ENCODE measurements around the gene CD177. TPM values are rescaled to one million over a fixed set of nuclear protein-coding genes. Genes with fewer than 3 reads are reported as not detected.

CD177 gene
- total RNA-seq (under 0.01 and 0.33 TPM in 2 replicates), polyA plus RNA-seq (0.19 and 0.30 TPM in 2 replicates), polyA minus RNA-seq (ENCODE audit: low replicate concordance) (0.37 and 1.2 TPM in 2 replicates)
- 0.13 and 0.23 TPM in 2 replicates for polyA plus RNA-seq (2012)

DNA sequence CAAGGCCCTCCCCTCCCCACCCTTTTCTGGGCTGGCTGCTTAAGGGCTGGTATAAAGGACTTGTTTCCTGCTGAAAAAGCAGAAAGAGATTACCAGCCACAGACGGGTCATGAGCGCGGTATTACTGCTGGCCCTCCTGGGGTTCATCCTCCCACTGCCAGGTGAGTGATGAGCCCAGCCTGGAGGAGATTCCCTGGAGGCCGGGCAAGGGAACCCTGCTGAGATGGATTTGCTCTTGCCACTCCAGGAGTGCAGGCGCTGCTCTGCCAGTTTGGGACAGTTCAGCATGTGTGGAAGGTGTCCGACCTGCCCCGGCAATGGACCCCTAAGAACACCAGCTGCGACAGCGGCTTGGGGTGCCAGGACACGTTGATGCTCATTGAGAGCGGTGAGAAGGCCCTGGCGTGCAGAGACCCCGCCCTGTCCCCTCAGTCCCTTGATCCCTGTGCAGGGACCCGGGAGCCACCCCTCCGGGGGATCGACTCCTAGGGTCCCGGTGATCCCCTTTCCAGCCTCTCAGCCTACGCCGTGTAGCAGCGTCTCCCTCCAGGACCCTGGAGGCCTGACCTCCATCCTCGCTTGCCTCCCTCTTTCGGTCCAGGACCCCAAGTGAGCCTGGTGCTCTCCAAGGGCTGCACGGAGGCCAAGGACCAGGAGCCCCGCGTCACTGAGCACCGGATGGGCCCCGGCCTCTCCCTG is at the start of gene CD177:
TSS of gene CD177 (plus strand) at position 81 of the 699 bp plus-strand sequence. CDS start at position 110, 29 bp downstream.
- TF ChIP-seq, protein P1, sequence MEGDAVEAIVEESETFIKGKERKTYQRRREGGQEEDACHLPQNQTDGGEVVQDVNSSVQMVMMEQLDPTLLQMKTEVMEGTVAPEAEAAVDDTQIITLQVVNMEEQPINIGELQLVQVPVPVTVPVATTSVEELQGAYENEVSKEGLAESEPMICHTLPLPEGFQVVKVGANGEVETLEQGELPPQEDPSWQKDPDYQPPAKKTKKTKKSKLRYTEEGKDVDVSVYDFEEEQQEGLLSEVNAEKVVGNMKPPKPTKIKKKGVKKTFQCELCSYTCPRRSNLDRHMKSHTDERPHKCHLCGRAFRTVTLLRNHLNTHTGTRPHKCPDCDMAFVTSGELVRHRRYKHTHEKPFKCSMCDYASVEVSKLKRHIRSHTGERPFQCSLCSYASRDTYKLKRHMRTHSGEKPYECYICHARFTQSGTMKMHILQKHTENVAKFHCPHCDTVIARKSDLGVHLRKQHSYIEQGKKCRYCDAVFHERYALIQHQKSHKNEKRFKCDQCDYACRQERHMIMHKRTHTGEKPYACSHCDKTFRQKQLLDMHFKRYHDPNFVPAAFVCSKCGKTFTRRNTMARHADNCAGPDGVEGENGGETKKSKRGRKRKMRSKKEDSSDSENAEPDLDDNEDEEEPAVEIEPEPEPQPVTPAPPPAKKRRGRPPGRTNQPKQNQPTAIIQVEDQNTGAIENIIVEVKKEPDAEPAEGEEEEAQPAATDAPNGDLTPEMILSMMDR (conservative IDR thresholded peaks at IDR 0.05 in 1 of 2, IDR thresholded peaks at IDR 0.05 in 1 of 2; ENCODE audit: low read depth in 1 of 2, low read length in 2 of 2): no peak
- peak; percentile 80 for TF ChIP-seq EZH2 (IDR thresholded peaks at IDR 0.05; ENCODE audit: low read length, missing control alignments)
- Histone ChIP-seq H4K20me1 (ENCODE audit: control insufficient read depth, extremely low read depth, insufficient read depth, low read length) (no peaks in the 10 kb centered on the region), H3K9me3 (ENCODE audit: control insufficient read depth, insufficient read depth, low read depth, low read length) (no peaks in the 10 kb centered on the region), H3K27me3 (ENCODE audit: control insufficient read depth, insufficient read depth, low read length) (peaks cover 13% of the 10 kb centered on the region), H3K4me3 (replicated peaks in 1 of 4; ENCODE audit: control extremely low read depth in 1 of 4, insufficient read depth in 1 of 4, low read depth in 3 of 4, low read length in 4 of 4) (no peak within 1 kb of the TSS), H3K4me2 (ENCODE audit: extremely low read depth, insufficient read depth, low read length) (no peak within 1 kb of the TSS), H3K4me1 (ENCODE audit: control insufficient read depth, extremely low read depth, insufficient read depth, low read length) (no peaks in the 10 kb centered on the region), H2AFZ (ENCODE audit: low read length) (no peak within 1 kb of the TSS), H3K27ac (ENCODE audit: insufficient read depth, low read length) (no peak within 1 kb of the TSS), H3K36me3 (ENCODE audit: control insufficient read depth, insufficient read depth, low read length) (no peaks in the 10 kb centered on the region), H3K9ac (ENCODE audit: insufficient read depth, low read length) (no peak within 1 kb of the TSS), H3K79me2 (ENCODE audit: control insufficient read depth, insufficient read depth, low read length) (no peaks in the 10 kb centered on the region)
- DNase-seq (ENCODE audit: low read depth in 2 of 2): no peak

DNA sequence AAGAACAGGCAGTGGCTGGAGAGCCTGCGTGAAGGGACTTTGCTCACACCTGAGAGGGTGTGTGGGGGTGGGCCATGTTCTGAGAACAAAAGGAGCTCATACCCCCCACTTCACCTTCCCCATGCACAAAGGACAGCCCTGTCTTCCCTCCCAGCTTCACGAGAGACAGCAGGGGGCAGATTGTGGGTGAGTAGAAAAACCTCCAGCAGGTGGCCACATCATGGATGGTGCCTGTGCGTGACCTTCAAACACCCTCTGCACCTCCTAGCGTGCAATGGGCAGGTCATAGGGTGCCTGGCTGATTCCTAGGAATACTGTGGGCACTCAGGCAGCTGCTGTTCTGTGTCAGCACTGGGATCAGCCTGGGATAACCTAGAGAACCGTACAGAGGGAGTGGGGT is 47.8 kb upstream of the CD177 start:
- DNase-seq (ENCODE audit: low read depth in 2 of 2): no peak
- Histone ChIP-seq H3K36me3 (ENCODE audit: control insufficient read depth, insufficient read depth, low read length) (no peaks in the 10 kb centered on the region), H3K4me3 (replicated peaks in 1 of 4; ENCODE audit: control extremely low read depth in 1 of 4, insufficient read depth in 1 of 4, low read depth in 3 of 4, low read length in 4 of 4) (no peak overlapping the region), H2AFZ (ENCODE audit: low read length) (no peak overlapping the region), H4K20me1 (ENCODE audit: control insufficient read depth, extremely low read depth, insufficient read depth, low read length) (no peaks in the 10 kb centered on the region), H3K4me1 (ENCODE audit: control insufficient read depth, extremely low read depth, insufficient read depth, low read length) (no peaks in the 10 kb centered on the region), H3K27me3 (ENCODE audit: control insufficient read depth, insufficient read depth, low read length) (peaks cover 18% of the 10 kb centered on the region), H3K4me2 (ENCODE audit: extremely low read depth, insufficient read depth, low read length) (no peak overlapping the region), H3K27ac (ENCODE audit: insufficient read depth, low read length) (no peak overlapping the region), H3K9ac (ENCODE audit: insufficient read depth, low read length) (no peak overlapping the region), H3K9me3 (ENCODE audit: control insufficient read depth, insufficient read depth, low read depth, low read length) (no peaks in the 10 kb centered on the region), H3K79me2 (ENCODE audit: control insufficient read depth, insufficient read depth, low read length) (no peaks in the 10 kb centered on the region)
- TF ChIP-seq EZH2 (IDR thresholded peaks at IDR 0.05; ENCODE audit: low read length, missing control alignments): no peak
- TF ChIP-seq, protein P1 (conservative IDR thresholded peaks at IDR 0.05 in 1 of 2, IDR thresholded peaks at IDR 0.05 in 1 of 2; ENCODE audit: low read depth in 1 of 2, low read length in 2 of 2): no peak

GRCh38 chr19:43306097-43306496 is 47.4 kb upstream of the CD177 start:
- no peaks in the 10 kb centered on the region for H4K20me1 ChIP-seq (ENCODE audit: control insufficient read depth, extremely low read depth, insufficient read depth, low read length)
- no peak overlapping the region for H2AFZ ChIP-seq (ENCODE audit: low read length)
- H3K36me3 ChIP-seq (ENCODE audit: control insufficient read depth, insufficient read depth, low read length): no peaks in the 10 kb centered on the region
- H3K9me3 ChIP-seq (ENCODE audit: control insufficient read depth, insufficient read depth, low read depth, low read length): no peaks in the 10 kb centered on the region
- H3K4me3 ChIP-seq (replicated peaks in 1 of 4; ENCODE audit: control extremely low read depth in 1 of 4, insufficient read depth in 1 of 4, low read depth in 3 of 4, low read length in 4 of 4): no peak overlapping the region
- no peaks in the 10 kb centered on the region for H3K4me1 ChIP-seq (ENCODE audit: control insufficient read depth, extremely low read depth, insufficient read depth, low read length)
- DNase-seq (ENCODE audit: low read depth in 2 of 2): no peak
- H3K79me2 ChIP-seq (ENCODE audit: control insufficient read depth, insufficient read depth, low read length): no peaks in the 10 kb centered on the region
- H3K4me2 ChIP-seq (ENCODE audit: extremely low read depth, insufficient read depth, low read length): no peak overlapping the region
- H3K27me3 ChIP-seq (ENCODE audit: control insufficient read depth, insufficient read depth, low read length): peaks cover 18% of the 10 kb centered on the region
- TF ChIP-seq, protein P1 (conservative IDR thresholded peaks at IDR 0.05 in 1 of 2, IDR thresholded peaks at IDR 0.05 in 1 of 2; ENCODE audit: low read depth in 1 of 2, low read length in 2 of 2): no peak
- no peak for TF ChIP-seq EZH2 (IDR thresholded peaks at IDR 0.05; ENCODE audit: low read length, missing control alignments)
- no peak overlapping the region for H3K9ac ChIP-seq (ENCODE audit: insufficient read depth, low read length)
- no peak overlapping the region for H3K27ac ChIP-seq (ENCODE audit: insufficient read depth, low read length)

Data from fibroblast of lung (primary cell).